ENCODE data around the gene MAP3K19.

DNA sequence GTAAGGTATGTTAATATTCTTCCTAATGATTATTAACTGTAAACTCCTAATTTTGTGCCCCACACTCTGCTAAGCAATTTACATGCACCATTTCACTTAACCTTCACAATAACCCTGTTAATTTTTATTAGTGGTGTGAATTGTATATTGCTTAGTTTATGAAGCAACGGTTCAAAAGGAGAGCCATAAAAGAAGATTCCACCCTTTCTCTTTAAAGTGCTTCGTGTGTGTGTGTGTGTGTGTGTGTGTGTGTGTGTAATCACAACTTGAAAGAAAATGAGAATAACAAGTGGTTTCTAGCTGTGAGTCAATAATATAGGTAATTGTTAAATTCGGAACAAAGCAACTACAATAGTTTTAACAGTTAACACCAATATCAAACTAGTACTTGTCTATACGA, 68.0 kb downstream of the MAP3K19 start:
- no peak for TF ChIP-seq CREB1 (IDR thresholded peaks at IDR 0.05; ENCODE audit: low read depth)
- no peak for TF ChIP-seq POLR2A (IDR thresholded peaks at IDR 0.05; ENCODE audit: low read depth, low read length)
- TF ChIP-seq TCF12 (IDR thresholded peaks at IDR 0.05; ENCODE audit: low read depth, low read length) = no peak
- TF ChIP-seq, protein P1, sequence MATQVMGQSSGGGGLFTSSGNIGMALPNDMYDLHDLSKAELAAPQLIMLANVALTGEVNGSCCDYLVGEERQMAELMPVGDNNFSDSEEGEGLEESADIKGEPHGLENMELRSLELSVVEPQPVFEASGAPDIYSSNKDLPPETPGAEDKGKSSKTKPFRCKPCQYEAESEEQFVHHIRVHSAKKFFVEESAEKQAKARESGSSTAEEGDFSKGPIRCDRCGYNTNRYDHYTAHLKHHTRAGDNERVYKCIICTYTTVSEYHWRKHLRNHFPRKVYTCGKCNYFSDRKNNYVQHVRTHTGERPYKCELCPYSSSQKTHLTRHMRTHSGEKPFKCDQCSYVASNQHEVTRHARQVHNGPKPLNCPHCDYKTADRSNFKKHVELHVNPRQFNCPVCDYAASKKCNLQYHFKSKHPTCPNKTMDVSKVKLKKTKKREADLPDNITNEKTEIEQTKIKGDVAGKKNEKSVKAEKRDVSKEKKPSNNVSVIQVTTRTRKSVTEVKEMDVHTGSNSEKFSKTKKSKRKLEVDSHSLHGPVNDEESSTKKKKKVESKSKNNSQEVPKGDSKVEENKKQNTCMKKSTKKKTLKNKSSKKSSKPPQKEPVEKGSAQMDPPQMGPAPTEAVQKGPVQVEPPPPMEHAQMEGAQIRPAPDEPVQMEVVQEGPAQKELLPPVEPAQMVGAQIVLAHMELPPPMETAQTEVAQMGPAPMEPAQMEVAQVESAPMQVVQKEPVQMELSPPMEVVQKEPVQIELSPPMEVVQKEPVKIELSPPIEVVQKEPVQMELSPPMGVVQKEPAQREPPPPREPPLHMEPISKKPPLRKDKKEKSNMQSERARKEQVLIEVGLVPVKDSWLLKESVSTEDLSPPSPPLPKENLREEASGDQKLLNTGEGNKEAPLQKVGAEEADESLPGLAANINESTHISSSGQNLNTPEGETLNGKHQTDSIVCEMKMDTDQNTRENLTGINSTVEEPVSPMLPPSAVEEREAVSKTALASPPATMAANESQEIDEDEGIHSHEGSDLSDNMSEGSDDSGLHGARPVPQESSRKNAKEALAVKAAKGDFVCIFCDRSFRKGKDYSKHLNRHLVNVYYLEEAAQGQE (IDR thresholded peaks at IDR 0.05; ENCODE audit: low read depth, low read length) = no peak
- TF ChIP-seq CBFB (IDR thresholded peaks at IDR 0.05; ENCODE audit: low read depth) = no peak
- TF ChIP-seq, protein P2, sequence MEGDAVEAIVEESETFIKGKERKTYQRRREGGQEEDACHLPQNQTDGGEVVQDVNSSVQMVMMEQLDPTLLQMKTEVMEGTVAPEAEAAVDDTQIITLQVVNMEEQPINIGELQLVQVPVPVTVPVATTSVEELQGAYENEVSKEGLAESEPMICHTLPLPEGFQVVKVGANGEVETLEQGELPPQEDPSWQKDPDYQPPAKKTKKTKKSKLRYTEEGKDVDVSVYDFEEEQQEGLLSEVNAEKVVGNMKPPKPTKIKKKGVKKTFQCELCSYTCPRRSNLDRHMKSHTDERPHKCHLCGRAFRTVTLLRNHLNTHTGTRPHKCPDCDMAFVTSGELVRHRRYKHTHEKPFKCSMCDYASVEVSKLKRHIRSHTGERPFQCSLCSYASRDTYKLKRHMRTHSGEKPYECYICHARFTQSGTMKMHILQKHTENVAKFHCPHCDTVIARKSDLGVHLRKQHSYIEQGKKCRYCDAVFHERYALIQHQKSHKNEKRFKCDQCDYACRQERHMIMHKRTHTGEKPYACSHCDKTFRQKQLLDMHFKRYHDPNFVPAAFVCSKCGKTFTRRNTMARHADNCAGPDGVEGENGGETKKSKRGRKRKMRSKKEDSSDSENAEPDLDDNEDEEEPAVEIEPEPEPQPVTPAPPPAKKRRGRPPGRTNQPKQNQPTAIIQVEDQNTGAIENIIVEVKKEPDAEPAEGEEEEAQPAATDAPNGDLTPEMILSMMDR (IDR thresholded peaks at IDR 0.05 in 2 of 3, conservative IDR thresholded peaks at IDR 0.05 in 1 of 3; ENCODE audit: control insufficient read depth in 2 of 3, extremely low read depth in 1 of 3, insufficient read depth in 1 of 3, low read depth in 3 of 3, low read length in 3 of 3) = no peak
- TF ChIP-seq TAF1 (IDR thresholded peaks at IDR 0.05; ENCODE audit: borderline replicate concordance, low read depth, low read length) = no peak
- no peak for TF ChIP-seq POLR2AphosphoS5 (IDR thresholded peaks at IDR 0.05; ENCODE audit: low read length)
- no peak for TF ChIP-seq HCFC1 (IDR thresholded peaks at IDR 0.05; ENCODE audit: low read length)
- TF ChIP-seq MXI1 (IDR thresholded peaks at IDR 0.05; ENCODE audit: low read depth, low read length) = no peak
- TF ChIP-seq, protein P3, sequence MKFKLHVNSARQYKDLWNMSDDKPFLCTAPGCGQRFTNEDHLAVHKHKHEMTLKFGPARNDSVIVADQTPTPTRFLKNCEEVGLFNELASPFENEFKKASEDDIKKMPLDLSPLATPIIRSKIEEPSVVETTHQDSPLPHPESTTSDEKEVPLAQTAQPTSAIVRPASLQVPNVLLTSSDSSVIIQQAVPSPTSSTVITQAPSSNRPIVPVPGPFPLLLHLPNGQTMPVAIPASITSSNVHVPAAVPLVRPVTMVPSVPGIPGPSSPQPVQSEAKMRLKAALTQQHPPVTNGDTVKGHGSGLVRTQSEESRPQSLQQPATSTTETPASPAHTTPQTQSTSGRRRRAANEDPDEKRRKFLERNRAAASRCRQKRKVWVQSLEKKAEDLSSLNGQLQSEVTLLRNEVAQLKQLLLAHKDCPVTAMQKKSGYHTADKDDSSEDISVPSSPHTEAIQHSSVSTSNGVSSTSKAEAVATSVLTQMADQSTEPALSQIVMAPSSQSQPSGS (IDR thresholded peaks at IDR 0.05; ENCODE audit: low read length) = no peak

All from GM12878 (cell line).